AG04449 (cell line): ENCODE data around the gene MAP1LC3A.

ENCODE experiments used
- CTCF ChIA-PET: fragments of 350-600 bp; formaldehyde crosslinking; extraction: SDS; loops from one replicate; lab custom pipeline; 2021; ENCODE audit warnings: antibody characterized with exemption; lab: Yijun Ruan, JAX
- POLR2A ChIA-PET: fragments of 400-600, 350-600 bp; formaldehyde crosslinking; extraction: SDS; loops from one replicate; lab custom pipeline; 2020; ENCODE audit warnings: antibody characterized with exemption, inconsistent platforms; lab: Yijun Ruan, JAX
- DNase-seq: peaks from one replicate; pipeline ENCODE4 v3.0.0-alpha.2; 2010; ENCODE audit warnings: low read depth, low spot score
- H3K4me3 ChIP-seq: 2 replicates; pipeline ENCODE4 v1.5.1; 2011; ENCODE audit warnings: low read depth, mild to moderate bottlenecking, control low read depth, low read length
- TF ChIP-seq, protein P1 (sequence below): IDR thresholded peaks from one replicate; pipeline ENCODE4 v1.5.1; 2011; ENCODE audit warnings: mild to moderate bottlenecking, moderate library complexity, low read length, control low read depth, inconsistent platforms; ENCODE audit not compliant: insufficient read depth; ENCODE audit errors: missing control alignments

Gene MAP1LC3A

DNA sequence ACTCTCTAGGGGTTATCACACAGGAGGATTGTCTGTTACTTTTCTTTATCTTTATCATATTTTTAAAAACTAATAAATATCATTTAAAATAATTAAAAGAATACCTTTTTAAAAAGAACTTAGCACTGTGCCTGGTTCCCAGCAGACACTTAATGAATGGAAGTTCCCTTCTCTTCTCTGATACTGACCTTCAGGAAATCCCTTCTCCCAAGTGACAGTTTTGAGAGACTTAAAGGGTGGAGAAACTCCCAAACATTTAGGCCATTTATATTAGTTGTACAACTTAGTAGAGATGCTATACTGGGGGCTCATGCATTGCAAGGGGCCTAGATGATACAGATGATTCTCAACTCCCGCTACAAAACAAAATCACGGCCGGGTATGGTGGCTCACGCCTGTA, 18.5 kb downstream of the MAP1LC3A start:
- POLR2A ChIA-PET = no interaction called here
- TF ChIP-seq, protein P1, sequence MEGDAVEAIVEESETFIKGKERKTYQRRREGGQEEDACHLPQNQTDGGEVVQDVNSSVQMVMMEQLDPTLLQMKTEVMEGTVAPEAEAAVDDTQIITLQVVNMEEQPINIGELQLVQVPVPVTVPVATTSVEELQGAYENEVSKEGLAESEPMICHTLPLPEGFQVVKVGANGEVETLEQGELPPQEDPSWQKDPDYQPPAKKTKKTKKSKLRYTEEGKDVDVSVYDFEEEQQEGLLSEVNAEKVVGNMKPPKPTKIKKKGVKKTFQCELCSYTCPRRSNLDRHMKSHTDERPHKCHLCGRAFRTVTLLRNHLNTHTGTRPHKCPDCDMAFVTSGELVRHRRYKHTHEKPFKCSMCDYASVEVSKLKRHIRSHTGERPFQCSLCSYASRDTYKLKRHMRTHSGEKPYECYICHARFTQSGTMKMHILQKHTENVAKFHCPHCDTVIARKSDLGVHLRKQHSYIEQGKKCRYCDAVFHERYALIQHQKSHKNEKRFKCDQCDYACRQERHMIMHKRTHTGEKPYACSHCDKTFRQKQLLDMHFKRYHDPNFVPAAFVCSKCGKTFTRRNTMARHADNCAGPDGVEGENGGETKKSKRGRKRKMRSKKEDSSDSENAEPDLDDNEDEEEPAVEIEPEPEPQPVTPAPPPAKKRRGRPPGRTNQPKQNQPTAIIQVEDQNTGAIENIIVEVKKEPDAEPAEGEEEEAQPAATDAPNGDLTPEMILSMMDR = no peak
- DNase-seq = no peak
- CTCF ChIA-PET = interaction anchor here (4.3 to 8.6 kb wide), 2 partner anchors 131 to 191 kb away, joined by 21 to 102 read pairs; no protein-coding TSS in a partner anchor
- no peak overlapping the region for H3K4me3 ChIP-seq

DNA sequence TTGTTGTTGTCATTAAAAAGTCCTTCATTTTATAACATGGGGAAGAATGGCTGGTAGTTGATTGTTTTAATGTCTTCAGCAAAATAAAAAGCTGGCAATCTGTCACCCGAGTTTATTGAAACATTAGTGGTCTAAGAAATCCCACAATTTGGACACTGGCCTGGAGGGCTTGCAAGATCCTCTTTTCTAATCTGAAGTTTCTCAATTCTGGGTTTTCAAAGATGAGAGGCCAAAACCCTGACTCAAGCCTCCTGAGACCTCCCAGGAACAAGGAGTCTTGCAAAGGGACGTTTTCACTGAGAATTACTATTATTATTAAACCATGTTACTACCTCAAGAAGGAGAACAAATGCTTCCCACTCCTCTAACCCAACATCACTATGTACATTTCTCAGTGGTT, 19.5 kb downstream of the MAP1LC3A start:
- POLR2A ChIA-PET = interaction anchor here (1.2 kb wide), 1 partner anchor 135 kb away, joined by 3 read pairs; no protein-coding TSS in a partner anchor

DNA sequence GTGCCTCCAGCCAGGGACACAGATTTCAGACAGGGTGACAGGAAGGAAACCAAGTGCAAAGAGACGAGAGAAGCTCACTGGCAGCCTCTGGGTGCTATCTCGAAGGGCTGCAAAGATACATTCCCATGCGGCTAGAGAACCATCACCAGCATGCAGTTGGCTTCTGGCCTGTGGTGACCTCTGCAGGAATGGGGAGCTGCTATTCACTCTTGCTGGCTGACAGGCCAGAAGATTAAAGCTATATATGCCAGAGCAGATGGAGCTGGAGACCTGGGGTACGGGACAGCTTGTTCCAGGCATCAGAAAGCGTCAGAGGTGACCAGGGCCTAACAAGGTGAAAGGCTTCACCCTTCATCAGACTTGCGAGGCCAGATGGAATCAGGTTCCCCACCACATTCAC, 20.0 kb downstream of the MAP1LC3A start:
- POLR2A ChIA-PET = interaction anchor here (1.2 kb wide), 1 partner anchor 135 kb away, joined by 3 read pairs; no protein-coding TSS in a partner anchor
- no peak overlapping the region for H3K4me3 ChIP-seq
- CTCF ChIA-PET = interaction anchor here (0.7 to 8.6 kb wide), 13 partner anchors 9 to 386 kb away, joined by 3 to 102 read pairs (median 4); no protein-coding TSS in a partner anchor
- DNase-seq = no peak
- TF ChIP-seq, protein P1 = no peak

More for the DNA sequence above, 19.5 kb downstream of the MAP1LC3A start:
- no peak for DNase-seq
- CTCF ChIA-PET = interaction anchor here (0.8 to 8.6 kb wide), 10 partner anchors 13 to 386 kb away, joined by 3 to 102 read pairs (median 4); no protein-coding TSS in a partner anchor
- no peak overlapping the region for H3K4me3 ChIP-seq
- TF ChIP-seq, protein P1 = no peak

DNA sequence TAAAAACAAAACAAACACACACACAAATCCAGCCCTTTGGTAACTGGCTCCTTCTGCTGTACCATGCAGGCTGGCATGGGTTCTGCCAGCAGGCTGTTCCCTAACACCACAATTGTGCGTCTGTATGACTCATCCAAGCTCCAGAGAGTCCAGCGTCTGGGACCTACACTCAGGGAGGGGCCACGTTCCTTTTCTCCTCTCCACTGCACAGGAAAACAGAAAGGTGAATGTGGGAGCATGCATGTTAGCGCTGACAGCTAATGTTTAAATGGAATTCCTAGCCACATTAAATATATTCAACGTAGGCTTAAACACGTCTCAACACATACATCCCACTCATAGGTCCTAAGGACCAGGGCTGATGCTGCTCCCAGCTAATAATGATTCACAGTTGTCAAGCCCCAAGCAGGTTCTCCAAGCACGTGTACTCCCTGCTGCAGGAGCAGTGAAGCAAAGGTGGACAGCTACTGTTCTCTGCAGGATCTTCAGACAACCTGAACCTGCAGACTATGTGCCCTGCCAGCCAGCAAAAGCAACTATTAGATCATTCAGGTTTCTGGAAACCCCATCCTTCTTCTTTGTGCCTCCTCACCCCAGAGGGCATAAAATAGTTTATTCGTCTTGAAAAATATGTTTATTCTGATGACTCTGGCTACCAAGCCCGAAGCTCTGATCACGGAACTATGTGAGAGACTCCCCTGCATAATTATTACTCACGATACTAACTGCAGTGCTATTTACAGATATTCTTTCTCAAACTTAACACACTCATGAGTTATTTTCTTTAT, 20.9 kb downstream of the MAP1LC3A start:
- CTCF ChIA-PET = interaction anchor here (0.7 to 8.6 kb wide), 17 partner anchors 8 to 387 kb away, joined by 3 to 102 read pairs (median 4); no protein-coding TSS in a partner anchor
- no peak for DNase-seq
- no peak overlapping the region for H3K4me3 ChIP-seq
- POLR2A ChIA-PET = interaction anchor here (0.6 to 1.2 kb wide), 2 partner anchors 134 to 817 kb away, joined by 3 to 7 read pairs; no protein-coding TSS in a partner anchor
- TF ChIP-seq, protein P1 = peak; percentile 73

DNA sequence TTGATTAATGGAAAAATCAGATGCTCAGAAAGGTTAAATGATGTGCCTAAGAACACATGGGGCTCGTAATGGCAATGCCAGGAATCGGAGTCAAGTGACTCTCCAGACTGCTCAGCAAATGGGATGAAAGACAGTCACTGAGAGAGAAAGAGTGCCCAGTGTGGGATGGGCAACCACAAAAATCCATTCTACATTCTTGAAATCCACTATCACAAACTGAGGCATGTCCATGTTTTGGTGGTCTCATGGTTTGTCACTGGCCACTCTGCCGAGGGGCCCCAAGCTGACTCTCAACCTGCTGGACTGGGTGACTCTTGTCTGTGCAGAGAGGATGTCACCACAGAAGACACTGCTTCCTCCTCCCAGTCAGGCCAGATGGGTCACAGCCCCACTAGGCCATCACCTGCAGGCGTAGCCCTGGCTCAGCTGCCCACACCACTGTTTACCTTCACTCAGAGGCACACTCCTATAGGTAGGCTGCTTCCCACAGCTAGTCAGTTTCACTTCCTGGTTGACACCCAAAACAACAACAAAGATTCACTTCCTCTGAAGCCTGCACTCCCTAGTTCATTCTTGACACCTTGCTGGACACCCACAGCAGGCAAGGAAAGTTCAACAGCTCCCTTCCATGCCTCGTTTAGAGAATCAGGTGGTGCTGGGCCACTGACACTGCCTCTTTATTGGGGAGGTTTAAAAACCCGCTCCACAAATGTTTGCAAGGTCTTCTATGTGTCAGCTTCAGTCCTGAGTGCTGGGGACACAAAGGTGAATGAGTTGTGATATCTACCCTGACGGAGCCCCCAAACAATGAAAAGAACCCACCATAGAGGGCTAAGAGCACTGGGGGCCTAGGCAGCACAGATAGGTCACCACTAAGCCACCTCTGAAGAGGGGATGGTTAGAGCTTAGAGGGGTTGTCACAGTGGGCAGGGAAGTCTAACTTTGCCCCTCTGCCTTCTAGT, 21.7 kb downstream of the MAP1LC3A start:
- no peak overlapping the region for H3K4me3 ChIP-seq
- TF ChIP-seq, protein P1 = no peak
- CTCF ChIA-PET = interaction anchor here (0.9 to 8.6 kb wide), 9 partner anchors 9 to 188 kb away, joined by 3 to 102 read pairs (median 8); no protein-coding TSS in a partner anchor
- no peak for DNase-seq
- POLR2A ChIA-PET = no interaction called here
